OCI-LY3 (cell line): Measurements from ENCODE around the gene HDGFL2.

ENCODE experiments used
- CTCF ChIP-seq: fragments of 200-600, 300-600 bp; sonication (generic); IDR thresholded peaks from 2 replicates; pipeline ENCODE4 v1.5.1; 2014; ENCODE audit warnings: antibody characterized with exemption, low read length, low read depth
- EZH2phosphoT487 ChIP-seq: fragments of 200-600 bp; shearing (Covaris generic); IDR thresholded peaks from 2 replicates; pipeline ENCODE4 v1.6.1; 2018; ENCODE audit warnings: antibody characterized with exemption, mixed run types, low read depth

- TF ChIP-seq CTCF (no peak), EZH2phosphoT487 (no peak)
Observed at GRCh38 chr19:4548238-4548584, 76.1 kb downstream of the HDGFL2 start.
